HG03135 (cell line): ENCODE results near the gene LGMN.
"Not testable (repeated sequence)": the region's sequence is repeated elsewhere in the genome, so short reads cannot be mapped to it uniquely, and the experiment has no call there.

Experiments used
- ATAC-seq: cut with Tn5 transposase; IDR thresholded peaks from one replicate; pipeline ENCODE4 v1.9.1; 2021; ENCODE audit warnings: mild to moderate bottlenecking, moderate library complexity; ENCODE audit not compliant: unreplicated experiment

Gene LGMN

GRCh38 chr14:92728759-92729364 is 19.6 kb downstream of the LGMN start:
- ATAC-seq = no peak

- no peak for ATAC-seq
Measured at GRCh38 chr14:92726933-92727262, 21.5 kb downstream of the LGMN start.

DNA sequence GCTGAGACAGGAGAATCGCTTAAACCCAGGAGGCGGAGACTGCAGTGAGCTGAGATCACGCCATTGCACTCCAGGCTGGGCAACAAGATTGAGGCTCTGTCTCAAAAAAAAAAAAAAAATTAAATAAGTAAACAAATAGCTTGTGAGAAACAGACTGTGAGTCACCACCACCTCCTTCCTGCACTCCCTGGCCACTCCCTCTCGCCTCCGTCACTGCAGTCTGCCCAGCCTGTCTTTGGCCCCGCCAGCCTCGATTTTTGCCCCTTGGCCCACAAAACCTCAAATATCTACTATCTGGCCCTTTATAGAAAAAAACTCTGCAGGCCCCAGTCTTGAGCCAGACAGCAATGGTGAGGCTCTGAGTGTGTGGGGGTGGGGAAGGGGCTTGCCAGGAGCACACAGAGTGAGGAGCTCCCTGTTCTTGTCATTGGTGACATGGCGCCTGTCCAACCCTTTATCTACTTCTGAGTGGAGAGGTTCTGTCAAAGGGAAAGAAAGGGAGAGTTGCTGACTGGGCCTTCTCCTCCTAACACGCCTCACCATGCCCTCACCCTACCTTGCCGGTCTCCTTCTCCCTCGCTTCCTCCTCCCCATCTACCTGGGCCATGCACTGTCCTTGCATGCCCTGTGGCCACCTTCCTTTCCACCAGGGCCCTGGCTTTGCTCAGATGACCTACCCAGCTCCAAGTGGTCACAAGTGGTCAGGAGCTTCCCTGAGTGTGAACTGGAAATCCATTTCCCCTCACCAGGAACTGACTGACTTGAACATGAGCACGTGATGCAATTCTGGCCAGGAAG is 22.1 kb downstream of the LGMN start:
- ATAC-seq = no peak

GRCh38 chr14:92724516-92725340 is 23.7 kb downstream of the LGMN start:
- no peak for ATAC-seq

DNA sequence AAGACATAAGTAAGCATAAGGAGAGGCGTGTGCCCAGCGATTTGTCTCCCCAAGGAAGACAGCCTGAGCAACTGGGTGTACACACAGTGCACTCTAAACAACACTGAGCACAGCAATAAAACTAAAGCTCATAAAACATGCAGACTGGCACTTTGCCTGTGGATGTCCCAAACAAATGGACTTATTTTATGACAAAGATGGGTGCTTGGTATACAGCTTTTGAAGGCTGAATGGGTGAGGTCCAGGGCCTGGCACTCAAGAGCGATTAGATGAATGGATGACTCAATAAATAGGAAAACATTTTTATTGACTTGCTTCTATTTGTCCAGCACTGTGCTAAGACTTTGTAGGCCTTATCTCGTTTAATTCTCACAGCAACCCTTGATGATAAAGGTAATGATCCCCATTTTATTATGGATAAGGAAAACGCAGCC is 28.5 kb downstream of the LGMN start:
- ATAC-seq = no peak

- ATAC-seq = no peak
Measured at GRCh38 chr14:92719421-92719820, 29.0 kb downstream of the LGMN start.

GRCh38 chr14:92718664-92719063 is 29.8 kb downstream of the LGMN start:
- no peak for ATAC-seq

DNA sequence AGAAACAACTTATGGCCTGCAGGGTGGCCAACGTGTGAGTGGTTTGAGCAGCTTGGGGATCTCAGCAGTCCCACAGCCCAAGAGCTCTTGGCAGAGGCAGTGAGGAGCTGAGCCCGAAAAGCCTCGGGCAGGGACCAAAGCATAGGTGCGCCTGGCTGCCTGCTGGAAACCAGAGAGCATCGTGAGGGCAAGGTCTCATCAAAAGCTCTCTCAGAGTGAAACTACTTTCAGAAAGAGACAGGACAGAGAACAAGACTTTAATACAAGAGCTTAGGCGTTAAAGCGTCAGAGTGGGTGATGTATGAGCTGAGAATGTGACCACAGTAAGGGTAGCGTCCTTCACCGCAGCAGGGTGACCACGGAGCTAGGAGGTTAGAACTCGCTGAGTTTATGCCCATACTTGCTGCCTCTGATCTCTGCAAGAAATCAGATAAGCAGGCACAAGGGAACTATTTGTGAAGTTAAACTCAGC is 30.8 kb downstream of the LGMN start:
- ATAC-seq = no peak

DNA sequence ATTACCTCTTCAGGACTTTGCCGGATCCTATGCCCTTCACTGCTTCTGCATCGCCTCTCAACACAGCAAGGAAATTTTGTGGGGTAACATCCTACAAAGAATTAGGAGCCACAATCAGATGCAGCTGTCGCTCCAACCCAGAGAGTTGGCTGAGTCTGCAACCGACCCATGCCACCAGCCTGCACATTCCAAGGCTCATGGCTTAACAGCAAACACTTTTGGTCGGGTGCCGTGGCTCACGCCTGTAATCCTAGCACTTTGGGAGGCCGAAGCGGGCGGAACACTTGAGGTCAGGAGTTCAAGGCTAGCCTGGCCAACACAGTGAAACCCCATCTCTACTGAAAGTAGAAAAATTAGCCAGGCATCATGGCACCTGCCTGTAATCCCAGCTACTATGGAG is 32.3 kb downstream of the LGMN start:
- ATAC-seq = no peak

DNA sequence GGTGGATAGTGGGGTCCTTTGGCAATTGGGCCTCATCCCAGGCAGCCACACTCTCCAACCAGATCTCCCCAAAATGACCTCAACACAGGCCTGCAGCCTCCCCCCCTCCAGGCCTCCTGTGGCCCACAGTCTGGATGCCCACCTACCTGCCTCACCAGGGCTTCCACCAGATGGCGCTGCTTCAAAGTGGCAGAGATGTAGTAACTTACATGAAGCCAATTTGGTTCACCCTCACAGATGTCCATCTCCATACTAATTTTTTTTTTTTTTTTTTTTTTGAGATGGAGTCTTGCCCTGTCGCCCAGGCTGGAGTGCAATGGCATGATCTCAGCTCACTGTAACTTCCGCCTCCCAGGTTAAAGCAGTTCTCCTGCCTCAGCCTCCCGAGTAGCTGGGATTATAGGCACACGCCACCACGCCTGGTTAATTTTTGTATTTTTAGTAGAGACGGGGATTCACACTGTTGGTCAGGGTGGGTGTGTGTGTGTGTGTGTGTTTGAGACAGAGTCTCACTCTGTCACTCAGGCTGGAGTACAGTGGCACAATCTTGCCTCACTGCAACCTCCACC is 33.6 kb downstream of the LGMN start:
- ATAC-seq = not testable (repeated sequence)

DNA sequence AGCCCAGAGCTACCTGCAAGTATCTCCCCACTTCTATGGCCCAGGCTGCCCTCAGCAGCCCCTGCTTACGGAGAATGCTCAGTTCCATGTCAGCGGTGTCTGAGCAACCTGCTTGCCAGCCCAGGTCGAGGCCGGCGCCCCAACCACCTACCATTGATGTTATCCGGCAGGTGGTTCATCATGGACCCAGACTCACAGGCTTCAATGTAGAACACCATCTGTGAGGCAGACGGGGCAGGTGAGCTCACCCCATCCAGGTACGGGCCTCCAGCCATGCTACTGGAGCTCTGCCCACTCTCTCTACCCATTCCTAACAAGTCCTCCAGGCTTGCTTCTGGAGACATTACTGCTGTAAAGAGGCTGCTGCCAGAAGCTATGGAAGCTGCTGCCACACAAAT is 35.8 kb downstream of the LGMN start:
- ATAC-seq = no peak

DNA sequence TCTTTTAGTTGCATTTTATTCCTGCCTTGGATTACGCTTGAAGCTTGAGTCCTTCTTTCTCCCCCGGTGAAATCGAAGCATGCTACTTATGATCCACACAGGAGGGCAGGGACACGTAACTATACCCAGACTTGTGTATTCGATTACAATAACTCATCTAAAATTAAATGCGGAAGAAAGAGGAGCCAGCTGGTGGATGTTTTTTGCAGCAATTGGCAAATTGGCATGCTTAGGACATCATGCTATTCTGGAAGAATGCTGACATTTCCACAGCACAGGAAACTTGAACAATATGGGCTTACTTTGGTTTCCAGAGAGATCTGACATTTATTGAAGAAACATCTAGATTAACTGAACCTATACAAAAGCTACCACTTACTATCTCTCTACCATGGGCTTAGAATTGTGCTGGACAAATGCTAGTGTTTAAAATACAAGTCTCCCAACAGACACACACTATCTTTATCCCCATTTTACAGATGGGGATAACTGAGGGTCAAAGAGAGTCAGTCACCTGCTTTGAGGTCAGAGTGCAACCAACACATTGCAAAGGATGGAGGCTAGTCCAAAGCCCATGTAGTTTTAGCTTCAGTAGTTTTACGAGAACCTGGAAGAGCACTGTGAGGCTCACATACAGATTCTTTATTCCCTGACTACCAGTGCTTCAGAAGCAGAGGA is 36.3 kb downstream of the LGMN start:
- no peak for ATAC-seq

DNA sequence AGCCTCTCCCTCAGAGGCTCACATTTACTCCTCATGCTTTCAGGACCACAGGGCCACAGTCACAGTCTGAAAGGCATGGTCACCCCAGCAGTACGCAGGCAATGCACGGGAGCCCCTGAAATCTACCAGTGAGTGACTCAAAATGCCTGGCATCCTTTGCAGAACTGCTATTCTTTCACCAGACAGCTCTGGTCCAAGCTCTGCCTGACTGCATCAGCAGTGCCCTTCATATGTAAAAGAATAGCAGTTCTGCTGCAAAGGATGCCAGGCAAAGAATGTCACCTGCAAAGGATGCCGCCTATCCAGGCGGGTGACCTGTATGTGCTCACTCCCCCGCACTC is 38.5 kb downstream of the LGMN start:
- no peak for ATAC-seq

- no peak for ATAC-seq
Measured at GRCh38 chr14:92709340-92710000, 39.0 kb downstream of the LGMN start.

DNA sequence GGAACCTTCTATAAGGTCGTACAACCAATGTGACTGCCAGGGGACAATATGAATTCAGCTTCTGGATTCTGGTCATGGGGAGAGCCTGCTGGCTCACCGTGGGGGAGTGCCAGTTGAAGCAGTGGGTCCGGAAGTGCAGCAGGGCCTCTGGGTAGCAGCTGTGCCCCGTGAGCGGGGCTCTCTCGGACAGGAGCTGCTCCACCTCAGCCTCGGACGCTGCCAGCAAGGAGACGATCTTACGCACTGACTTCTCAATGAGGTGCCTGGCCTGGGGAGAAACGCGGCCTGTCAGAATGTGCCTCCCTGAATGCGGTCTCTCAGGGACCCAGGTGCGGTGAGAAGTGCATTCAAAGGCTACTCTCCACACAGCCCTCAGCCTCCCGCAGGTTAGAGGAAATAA is 42.0 kb downstream of the LGMN start:
- no peak for ATAC-seq

GRCh38 chr14:92704821-92705220 is 43.6 kb downstream of the LGMN start:
- no peak for ATAC-seq

DNA sequence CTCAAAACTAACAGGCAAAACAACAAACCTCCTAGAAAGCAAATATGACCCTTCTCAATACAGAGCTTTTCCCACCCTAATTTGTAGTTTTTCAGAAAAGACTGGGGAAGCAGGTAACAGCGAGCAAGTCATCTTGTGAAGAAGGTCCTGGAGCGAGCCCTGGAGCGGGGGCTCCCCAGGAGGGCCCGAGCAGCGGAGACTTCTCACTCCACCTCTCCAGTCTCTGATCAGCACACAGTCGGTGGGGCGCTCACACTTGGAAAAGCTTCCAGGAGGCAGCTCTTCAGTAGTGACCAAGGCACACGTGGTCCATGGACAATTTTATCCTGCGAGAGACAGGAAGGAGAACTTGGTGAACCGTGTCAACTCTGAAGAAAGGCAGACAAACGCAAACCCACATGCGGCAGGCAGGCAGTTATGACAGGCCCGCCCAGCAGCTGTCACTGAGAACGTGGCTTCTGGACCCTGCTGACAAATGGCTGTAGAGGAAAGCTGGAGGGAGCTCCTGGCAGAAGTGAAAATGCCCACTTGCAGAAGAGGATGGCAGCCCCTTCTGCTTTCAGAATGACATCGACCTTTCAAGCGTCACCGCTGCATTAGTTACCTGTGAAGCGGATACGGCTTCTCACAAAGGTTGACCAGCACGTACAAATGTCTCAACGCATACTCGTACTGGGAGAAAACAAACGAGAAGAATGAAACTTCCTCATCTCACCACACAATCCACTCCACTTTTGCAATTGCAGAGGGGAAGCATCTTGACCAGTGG is 44.2 kb downstream of the LGMN start:
- peak; percentile 96 for ATAC-seq

DNA sequence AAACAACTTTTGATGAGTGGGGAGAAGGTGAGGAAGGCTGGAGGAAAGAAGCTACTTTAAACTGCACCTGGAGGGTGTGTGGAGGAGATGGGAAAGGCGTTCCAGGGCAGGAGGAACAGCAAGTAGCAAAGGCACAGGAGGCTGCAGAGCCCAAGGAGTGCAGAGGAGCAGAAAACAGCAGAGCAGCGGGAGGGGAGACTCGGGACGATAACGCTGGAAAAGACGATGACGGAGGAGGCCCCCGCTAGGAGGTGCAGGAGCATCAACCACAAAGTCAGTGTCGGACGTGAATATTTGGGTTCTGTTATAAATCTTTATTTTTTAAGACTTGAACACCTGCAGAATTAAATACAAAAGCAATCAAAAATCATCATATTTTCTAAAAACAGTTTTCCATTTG is 44.9 kb downstream of the LGMN start:
- no peak for ATAC-seq

- no peak for ATAC-seq
Measured at GRCh38 chr14:92702441-92702918, 45.9 kb downstream of the LGMN start.

- no peak for ATAC-seq
Measured at GRCh38 chr14:92701826-92702225, 46.6 kb downstream of the LGMN start.
